Activated CD8-positive, alpha-beta memory T cell treated with anti-CD3 and anti-CD28 coated beads, Interleukin-2, amount 50 U/mL, for 4 hours (primary cell): Measurements from ENCODE around the gene SURF1.
A peak's percentile ranks its signal among the peaks of the same experiment; 100 is the strongest.

Experiments
- DNase-seq: peaks from one replicate; pipeline ENCODE4 v3.0.0-alpha.2; 2020

Gene SURF1

GRCh38 chr9:133360400-133361393 lies 4.4 kb upstream of the SURF1 start:
- DNase-seq = no peak

GRCh38 chr9:133359399-133360175 lies 3.3 kb upstream of the SURF1 start:
- DNase-seq = peak; percentile 38

- DNase-seq = no peak
Observed at GRCh38 chr9:133357656-133358055, 1.4 kb upstream of the SURF1 start.

GRCh38 chr9:133355881-133356357 lies 368 bp downstream of the SURF1 start:
- DNase-seq = no peak

GRCh38 chr9:133354766-133355165 lies 1.5 kb downstream of the SURF1 start:
- no peak for DNase-seq

GRCh38 chr9:133353548-133353947 lies 2.7 kb downstream of the SURF1 start:
- no peak for DNase-seq

GRCh38 chr9:133352635-133353340 lies 3.5 kb downstream of the SURF1 start:
- no peak for DNase-seq

GRCh38 chr9:133351908-133352634 lies 4.2 kb downstream of the SURF1 start:
- peak; percentile 44 for DNase-seq

GRCh38 chr9:133351526-133351907 lies 4.8 kb downstream of the SURF1 start:
- DNase-seq = no peak

GRCh38 chr9:133349965-133350616 lies 6.2 kb downstream of the SURF1 start:
- no peak for DNase-seq

- no peak for DNase-seq
Observed at GRCh38 chr9:133348718-133349573, 7.3 kb downstream of the SURF1 start.

GRCh38 chr9:133347985-133348717 lies 8.1 kb downstream of the SURF1 start, which contains the start of the genes MED22 and RPL7A:
MED22 (minus strand) TSS chr9:133348131; CDS start chr9:133346662, 1,469 bp downstream.
RPL7A (plus strand) TSS chr9:133348218; CDS start chr9:133348244, 26 bp downstream.
- peak; percentile 90 for DNase-seq

GRCh38 chr9:133347515-133347984 lies 8.7 kb downstream of the SURF1 start:
- peak; percentile 55 for DNase-seq

GRCh38 chr9:133346021-133346785 lies 10.1 kb downstream of the SURF1 start:
- no peak for DNase-seq

- no peak for DNase-seq
Observed at GRCh38 chr9:133345596-133345995, 10.7 kb downstream of the SURF1 start.

GRCh38 chr9:133344979-133345378 lies 11.3 kb downstream of the SURF1 start:
- no peak for DNase-seq

GRCh38 chr9:133344071-133344470 lies 12.2 kb downstream of the SURF1 start:
- no peak for DNase-seq

- no peak for DNase-seq
Observed at GRCh38 chr9:133342570-133342969, 13.7 kb downstream of the SURF1 start.

GRCh38 chr9:133342069-133342406 lies 14.2 kb downstream of the SURF1 start:
- DNase-seq = no peak
